GM23338 (cell line): ENCODE results near the gene HTR1D. TPM values are rescaled to one million over a fixed set of nuclear protein-coding genes. Genes with fewer than 3 reads are reported as not detected.

Source experiments
- ATAC-seq: fragments of 200-7000 bp; cut with Tn5 transposase; 3 replicates; pipeline ENCODE4 v1.9.1; 2020
- DNase-seq: peaks from one replicate; pipeline ENCODE4 v3.0.0-alpha.2; 2015; ENCODE audit warnings: low spot score
- H2AFZ ChIP-seq: fragments of 200-600 bp; sonication (generic); 2 replicates; pipeline ENCODE4 v1.8.0; 2016; ENCODE audit warnings: antibody characterized with exemption, mild to moderate bottlenecking, moderate library complexity
- H3F3A ChIP-seq: fragments of 200-600 bp; sonication (generic); replicated peaks from 2 replicates; pipeline ENCODE4 v1.8.0; 2017; ENCODE audit warnings: antibody characterized with exemption, mixed run types, low read depth
- H3K27ac ChIP-seq: fragments of 200-600 bp; sonication (generic); 2 replicates; pipeline ENCODE4 v1.6.1; 2016; ENCODE audit warnings: low read depth
- H3K27me3 ChIP-seq: fragments of 200-600 bp; sonication (generic); 2 replicates; pipeline ENCODE4 v1.8.0; 2016; ENCODE audit warnings: mild to moderate bottlenecking, mixed run types, moderate library complexity; ENCODE audit not compliant: insufficient read depth
- H3K36me3 ChIP-seq: fragments of 200-600 bp; sonication (generic); 2 replicates; pipeline ENCODE4 v1.8.0; 2016; ENCODE audit warnings: mild to moderate bottlenecking; ENCODE audit not compliant: insufficient read depth
- H3K4me1 ChIP-seq: fragments of 200-600 bp; sonication (generic); 2 replicates; pipeline ENCODE4 v1.8.0; 2016; ENCODE audit warnings: mild to moderate bottlenecking, moderate library complexity; ENCODE audit not compliant: insufficient read depth
- H3K4me2 ChIP-seq: fragments of 200-600 bp; sonication (generic); 2 replicates; pipeline ENCODE4 v1.7.1; 2017; ENCODE audit warnings: mixed run types
- H3K4me3 ChIP-seq: fragments of 200-600 bp; sonication (generic); 2 replicates; pipeline ENCODE4 v1.6.1; 2016; ENCODE audit warnings: mixed run types
- H3K79me2 ChIP-seq: fragments of 200-600 bp; sonication (generic); replicated peaks from 2 replicates; pipeline ENCODE4 v1.8.0; 2017; ENCODE audit warnings: mild to moderate bottlenecking; ENCODE audit not compliant: insufficient read depth
- H3K9me2 ChIP-seq: fragments of 200-600 bp; sonication (generic); 2 replicates; pipeline ENCODE4 v1.8.0; 2017; ENCODE audit not compliant: insufficient read depth
- H4K20me1 ChIP-seq: fragments of 200-600 bp; sonication (generic); replicated peaks from 2 replicates; pipeline ENCODE4 v1.8.0; 2017; ENCODE audit warnings: mild to moderate bottlenecking; ENCODE audit not compliant: insufficient read depth
- H3K27ac Mint-ChIP-seq: 2 replicates; pipeline ENCODE4 v1.8.0; 2020; ENCODE audit warnings: inconsistent platforms, mild to moderate bottlenecking, moderate library complexity, mixed read lengths
- H3K27me3 Mint-ChIP-seq: 3 replicates; pipeline ENCODE4 v1.8.0; 2022; ENCODE audit warnings: low read depth, mild to moderate bottlenecking, moderate library complexity, mixed read lengths, inconsistent platforms; ENCODE audit not compliant: insufficient read depth, poor library complexity
- H3K36me3 Mint-ChIP-seq: 3 replicates; pipeline ENCODE4 v1.8.0; 2021; ENCODE audit warnings: low read depth, mild to moderate bottlenecking, inconsistent platforms, moderate library complexity, mixed read lengths
- H3K4me1 Mint-ChIP-seq: 3 replicates; pipeline ENCODE4 v1.8.0; 2020; ENCODE audit warnings: mild to moderate bottlenecking, inconsistent platforms, mixed read lengths
- H3K4me3 Mint-ChIP-seq: 3 replicates; pipeline ENCODE4 v1.8.0; 2021; ENCODE audit warnings: moderate library complexity, mild to moderate bottlenecking, inconsistent platforms, mixed read lengths
- H3K9me3 Mint-ChIP-seq: 3 replicates; pipeline ENCODE4 v1.8.0; 2020; ENCODE audit warnings: moderate library complexity, mild to moderate bottlenecking, inconsistent platforms, mixed read lengths
- CREB1 ChIP-seq: fragments of 250-450 bp; sonication (Bioruptor Pico); IDR thresholded peaks from 2 replicates; pipeline ENCODE4 v1.5.0; 2020; ENCODE audit warnings: low read depth, mild to moderate bottlenecking, moderate library complexity
- EZH2 ChIP-seq: fragments of 200-600 bp; sonication (generic); IDR thresholded peaks from one replicate; pipeline ENCODE4 v1.8.0; 2017; ENCODE audit warnings: antibody characterized with exemption, mild to moderate bottlenecking, low read depth; ENCODE audit not compliant: unreplicated experiment
- ZNF114 ChIP-seq: fragments of 250-450 bp; sonication (Bioruptor Pico); IDR thresholded peaks from 2 replicates; pipeline ENCODE4 v1.5.0; 2020; ENCODE audit warnings: mild to moderate bottlenecking, moderate library complexity
- ZNF462 ChIP-seq: fragments of 250-450 bp; sonication (Bioruptor Pico); IDR thresholded peaks from 2 replicates; pipeline ENCODE4 v1.5.0; 2020; ENCODE audit warnings: mild to moderate bottlenecking, moderate library complexity
- polyA plus RNA-seq: library from polyadenylated mRNA; unstranded; fragments of >200 nt; fragmentation: Nextera tagmentation; extraction: Ambion mirVana; gene quantifications from 2 replicates; pipeline ENCODE4 v1.2.1, GENCODE V29; 2016
- total RNA-seq: library from RNA; depleted of rRNA; stranded (reverse); fragments of >200 nt; shearing (Covaris generic); gene quantifications from 2 replicates; pipeline ENCODE4 v1.2.3, GENCODE V29; 2014
- TF ChIP-seq, protein P1 (sequence below), 2 experiments: fragments of 200-600 bp in 1 of 2; sonication (generic) in 1 of 2; conservative IDR thresholded peaks; 2 replicates each; pipeline versions ENCODE4 v1.5.1 to v1.6.1; 2016 to 2017; ENCODE audit warnings: antibody characterized with exemption in 2 of 2, low read depth in 2 of 2, mild to moderate bottlenecking in 2 of 2, moderate library complexity in 1 of 2

HTR1D gene
- total and polyA plus RNA-seq, 2 experiments from 2014 or later, result 2.4 to 4.1 TPM

DNA sequence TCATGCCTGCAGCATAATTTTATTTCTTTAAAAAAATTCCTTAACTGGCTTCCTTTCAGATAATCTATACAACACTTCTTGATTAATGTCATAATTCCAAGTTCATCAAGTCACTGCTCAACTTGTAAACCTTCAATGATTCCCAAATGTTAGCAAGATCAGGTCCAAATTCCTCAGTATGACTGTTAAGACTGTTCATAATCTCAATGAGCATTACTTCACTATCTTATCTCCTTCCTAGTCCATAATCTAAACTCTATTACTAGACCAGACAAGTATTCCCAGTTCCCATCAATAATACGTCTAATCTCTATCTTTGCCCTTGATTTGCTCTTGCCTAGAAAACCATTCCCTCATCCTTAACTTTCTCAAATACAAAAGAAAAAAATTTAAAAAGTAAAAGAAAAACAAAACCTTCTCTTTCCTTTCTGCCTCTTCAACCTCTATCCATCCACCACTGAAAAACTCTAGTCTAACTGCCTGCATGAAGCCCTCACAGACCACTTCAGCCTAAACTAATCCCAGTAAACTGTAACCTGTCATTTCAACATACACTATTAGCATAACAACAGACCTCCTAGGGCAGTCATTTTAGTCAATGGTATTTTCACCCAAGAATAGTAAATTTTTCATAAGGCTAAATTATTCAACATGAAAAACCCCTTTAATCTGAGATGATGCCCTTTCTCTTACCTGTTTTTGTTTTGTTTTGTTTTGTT, 64.2 kb downstream of the HTR1D start:
- Mint-ChIP-seq H3K9me3 (no peaks in the 10 kb centered on the region), H3K36me3 (0 out of 3 replicates have a peak, but pooled peaks cover 3% of the 10 kb centered on the region), H3K27ac (no peak overlapping the region), H3K27me3 (peaks cover 2% of the 10 kb centered on the region), H3K4me1 (peaks cover 19% of the 10 kb centered on the region), H3K4me3 (no peak overlapping the region)
- no peak overlapping the region for H3K27ac ChIP-seq
- no peaks in the 10 kb centered on the region for H3F3A ChIP-seq
- ATAC-seq (peak; percentile 83), DNase-seq (peak; percentile 46)
- H3K27me3 ChIP-seq, result no peaks in the 10 kb centered on the region
- no peak for TF ChIP-seq EZH2
- TF ChIP-seq CREB1 (CRISPR knock-in tag), result no peak
- TF ChIP-seq, protein P1, sequence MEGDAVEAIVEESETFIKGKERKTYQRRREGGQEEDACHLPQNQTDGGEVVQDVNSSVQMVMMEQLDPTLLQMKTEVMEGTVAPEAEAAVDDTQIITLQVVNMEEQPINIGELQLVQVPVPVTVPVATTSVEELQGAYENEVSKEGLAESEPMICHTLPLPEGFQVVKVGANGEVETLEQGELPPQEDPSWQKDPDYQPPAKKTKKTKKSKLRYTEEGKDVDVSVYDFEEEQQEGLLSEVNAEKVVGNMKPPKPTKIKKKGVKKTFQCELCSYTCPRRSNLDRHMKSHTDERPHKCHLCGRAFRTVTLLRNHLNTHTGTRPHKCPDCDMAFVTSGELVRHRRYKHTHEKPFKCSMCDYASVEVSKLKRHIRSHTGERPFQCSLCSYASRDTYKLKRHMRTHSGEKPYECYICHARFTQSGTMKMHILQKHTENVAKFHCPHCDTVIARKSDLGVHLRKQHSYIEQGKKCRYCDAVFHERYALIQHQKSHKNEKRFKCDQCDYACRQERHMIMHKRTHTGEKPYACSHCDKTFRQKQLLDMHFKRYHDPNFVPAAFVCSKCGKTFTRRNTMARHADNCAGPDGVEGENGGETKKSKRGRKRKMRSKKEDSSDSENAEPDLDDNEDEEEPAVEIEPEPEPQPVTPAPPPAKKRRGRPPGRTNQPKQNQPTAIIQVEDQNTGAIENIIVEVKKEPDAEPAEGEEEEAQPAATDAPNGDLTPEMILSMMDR (conservative IDR thresholded peaks at IDR 0.05; ENCODE audit: low read depth in 2 of 2), result no peak
- no peak for TF ChIP-seq ZNF462 (CRISPR knock-in tag)
- no peak for TF ChIP-seq ZNF114
- H3K4me3 ChIP-seq, result no peak overlapping the region
- H3K36me3 ChIP-seq, result no peaks in the 10 kb centered on the region
- peaks cover 62% of the 10 kb centered on the region for H4K20me1 ChIP-seq
- peaks cover 100% of the 10 kb centered on the region for H3K79me2 ChIP-seq
- no peaks in the 10 kb centered on the region; the same call in 1 of the 2 replicates for H3K9me2 ChIP-seq
- peaks cover 15% of the 10 kb centered on the region for H3K4me1 ChIP-seq
- H2AFZ ChIP-seq, result no peak overlapping the region
- no peak overlapping the region for H3K4me2 ChIP-seq
